K562 (cell line): ENCODE results near the gene LRRC3. TPM values are rescaled to one million over a fixed set of nuclear protein-coding genes. Genes with fewer than 3 reads are reported as not detected.

Experiments used
- ATAC-seq: fragments of 200-7000 bp; cut with Tn5 transposase; 3 replicates; pipeline ENCODE4 v1.9.1; 2020; ENCODE audit warnings: moderate library complexity
- BruUV-seq: library from RNA; stranded (reverse); fragments of 400-500 nt; replicated peaks from 2 replicates; lab custom pipeline; 2021; lab: Mats Ljungman, UMichigan
- CTCF ChIA-PET: fragments of 300-600 bp; formaldehyde crosslinking; extraction: SDS; loops from one replicate; lab custom pipeline; 2021; ENCODE audit warnings: low intra/inter-chr PET ratio; lab: Yijun Ruan, JAX
- POLR2A ChIA-PET: fragments of 300-600, 350-650 bp; sonication (Branson Sonifier 250); formaldehyde crosslinking; extraction: SDS; loops from one replicate; lab custom pipeline; 2021; ENCODE audit warnings: antibody characterized with exemption, inconsistent platforms; lab: Yijun Ruan, JAX
- DNase-seq, 4 experiments: peaks; one replicate each; pipeline versions ENCODE4 v3.0.0 to v3.0.0-alpha.2; 2011 to 2018; ENCODE audit warnings: low spot score in 3 of 4, mixed read lengths in 3 of 4; ENCODE audit errors: extremely low read depth in 1 of 4
- FAIRE-seq: peaks from 2 replicates; lab custom pipeline; 2011; peaks lifted over from hg19 to GRCh38; lab: Jason Lieb, UNC
- H2AFZ ChIP-seq: 2 replicates; pipeline ENCODE4 v1.6.0; 2011; ENCODE audit warnings: low read depth, low read length, control low read depth, inconsistent platforms
- H3K27ac ChIP-seq: fragments of 200-600 bp; 3 replicates; pipeline ENCODE4 v1.8.0; 2011; ENCODE audit warnings: low read depth, mild to moderate bottlenecking, control low read depth, inconsistent platforms, low read length, moderate library complexity, mixed read lengths; ENCODE audit errors: extremely low read depth
- H3K27me3 ChIP-seq, 2 experiments: fragments of 300-600 bp in 1 of 2; 2 replicates in 1 of 2; 3 replicates in 1 of 2; pipeline versions ENCODE4 v1.6.0 to v1.8.0; 2011; ENCODE audit warnings: inconsistent platforms in 2 of 2, low read length in 2 of 2, mild to moderate bottlenecking in 1 of 2, mixed read lengths in 1 of 2, moderate library complexity in 1 of 2; ENCODE audit not compliant: control insufficient read depth in 2 of 2, insufficient read depth in 2 of 2
- H3K36me3 ChIP-seq: fragments of 300-600 bp; 3 replicates; pipeline ENCODE4 v1.8.0; 2011; ENCODE audit warnings: mild to moderate bottlenecking, low read length, inconsistent platforms; ENCODE audit not compliant: control insufficient read depth, insufficient read depth
- H3K4me1 ChIP-seq, 2 experiments: fragments of 200-600 bp in 1 of 2; replicated peaks in 1 of 2; 2 replicates in 1 of 2; 3 replicates in 1 of 2; pipeline versions ENCODE4 v1.5.1 to v1.8.0; 2011; ENCODE audit warnings: inconsistent platforms in 2 of 2, low read length in 2 of 2, mild to moderate bottlenecking in 1 of 2, mixed read lengths in 1 of 2, moderate library complexity in 1 of 2; ENCODE audit not compliant: control insufficient read depth in 2 of 2, insufficient read depth in 2 of 2
- H3K4me2 ChIP-seq: 2 replicates; pipeline ENCODE4 v1.6.1; 2011; ENCODE audit warnings: low read length, control low read depth, inconsistent platforms, mixed read lengths; ENCODE audit not compliant: insufficient read depth
- H3K4me3 ChIP-seq: fragments of 200-600 bp; sonication (generic), shearing (Covaris generic); 2 replicates; pipeline ENCODE4 v1.5.1; 2016; ENCODE audit warnings: control low read depth, inconsistent platforms
- H3K79me2 ChIP-seq: fragments of 200-600 bp; 3 replicates; pipeline ENCODE4 v1.8.0; 2011; ENCODE audit warnings: low read length, inconsistent platforms; ENCODE audit not compliant: control insufficient read depth, insufficient read depth
- H3K9ac ChIP-seq, 2 experiments: 2 replicates each; pipeline versions ENCODE4 v1.6.0 to v1.6.1; 2011; ENCODE audit warnings: low read depth in 2 of 2, low read length in 2 of 2, control low read depth in 1 of 2, inconsistent platforms in 1 of 2, mild to moderate bottlenecking in 1 of 2, mixed read lengths in 1 of 2; ENCODE audit not compliant: insufficient read depth in 1 of 2
- H3K9me1 ChIP-seq: one replicate; pipeline ENCODE4 v1.6.0; 2011; ENCODE audit warnings: inconsistent platforms, mild to moderate bottlenecking, low read length, moderate library complexity; ENCODE audit not compliant: control insufficient read depth, insufficient read depth
- H3K9me3 ChIP-seq: replicated peaks from 2 replicates; pipeline ENCODE4 v1.5.1; 2011; ENCODE audit warnings: low read depth, low read length, inconsistent platforms; ENCODE audit not compliant: control insufficient read depth, insufficient read depth
- H4K20me1 ChIP-seq: replicated peaks from 2 replicates; pipeline ENCODE4 v1.6.1; 2011; ENCODE audit warnings: low read length, inconsistent platforms, mixed read lengths; ENCODE audit not compliant: control insufficient read depth, insufficient read depth
- FIP1L1 ChIP-seq: fragments of 200-400 bp; formaldehyde crosslinking; IDR thresholded peaks from 2 replicates; pipeline ENCODE4 v1.6.1; 2018; ENCODE audit warnings: mild to moderate bottlenecking, low read depth, low read length; ENCODE audit not compliant: poor library complexity, severe bottlenecking
- REST ChIP-seq, 2 experiments: fragments of 450-650 bp; formaldehyde crosslinking in 1 of 2; IDR thresholded peaks; 2 replicates each; pipeline versions ENCODE4 v1.4.0 to v1.6.1; 2014 to 2020; ENCODE audit warnings: mild to moderate bottlenecking in 2 of 2, borderline replicate concordance in 1 of 2, low read depth in 1 of 2
- ZNF707 ChIP-seq: fragments of 250-450 bp; sonication (Bioruptor Pico); conservative IDR thresholded peaks from 2 replicates; pipeline ENCODE4 v1.8.0; 2022; ENCODE audit warnings: inconsistent platforms, mild to moderate bottlenecking, moderate library complexity
- WGBS: fragments of 100-300 bp; shearing (Covaris generic); methylation state at CpG from one replicate; pipeline ENCODE4 v1.1.6; 2016; ENCODE audit warnings: low coverage, mixed read lengths; ENCODE audit not compliant: insufficient coverage; ENCODE audit errors: missing lambda C conversion rate; 5-methylcytosine and 5-hydroxymethylcytosine counted together
- in situ Hi-C: fragments of 300-500 bp; cut with MboI; formaldehyde crosslinking; loops from 4 replicates; pipeline ENCODE4 v1.15.0; 2018; ENCODE audit warnings: inconsistent platforms, mixed read lengths
- intact Hi-C: fragments of 100-400 bp; cut with micrococcal nuclease; formaldehyde crosslinking; loops from 2 replicates; pipeline ENCODE4 v1.14.2; 2022
- polyA plus RNA-seq, 8 experiments: library from polyadenylated mRNA; depleted of rRNA in 4 of 8; stranded (reverse) in 5 of 8; unstranded in 3 of 8; fragments of >200 nt; fragmentation: Nextera tagmentation in 2 of 8; fragmentation: Illumina TruSeq in 1 of 8; extraction: Ambion mirVana in 2 of 8; extraction: Trizol in 1 of 8; gene quantifications; 2 replicates each; pipeline versions ENCODE4 v1.2.1 to v1.2.3, GENCODE V29; 2011 to 2014; ENCODE audit warnings: inconsistent platforms in 1 of 8, missing spikeins in 1 of 8
- total RNA-seq, 7 experiments: library from RNA; depleted of rRNA in 6 of 7; stranded (reverse); fragments of >200 nt in 6 of 7; fragmentation: Illumina TruSeq in 2 of 7; extraction: Trizol in 2 of 7; gene quantifications; 2 replicates each; pipeline versions ENCODE4 v1.2.1 to v1.2.3, GENCODE V29; 2011 to 2021; ENCODE audit warnings: low replicate concordance in 1 of 7
- TF ChIP-seq, protein P1 (sequence below): fragments of 450-650 bp; IDR thresholded peaks from 2 replicates; pipeline ENCODE4 v1.6.1; 2018; ENCODE audit not compliant: partially characterized antibody

LRRC3 gene
- total and polyA plus RNA-seq, 9 of the 15 experiments (the other 6 are each of a cell fraction or from before 2014, with no cell fraction given) = 0.04 TPM; not detected in 7

DNA sequence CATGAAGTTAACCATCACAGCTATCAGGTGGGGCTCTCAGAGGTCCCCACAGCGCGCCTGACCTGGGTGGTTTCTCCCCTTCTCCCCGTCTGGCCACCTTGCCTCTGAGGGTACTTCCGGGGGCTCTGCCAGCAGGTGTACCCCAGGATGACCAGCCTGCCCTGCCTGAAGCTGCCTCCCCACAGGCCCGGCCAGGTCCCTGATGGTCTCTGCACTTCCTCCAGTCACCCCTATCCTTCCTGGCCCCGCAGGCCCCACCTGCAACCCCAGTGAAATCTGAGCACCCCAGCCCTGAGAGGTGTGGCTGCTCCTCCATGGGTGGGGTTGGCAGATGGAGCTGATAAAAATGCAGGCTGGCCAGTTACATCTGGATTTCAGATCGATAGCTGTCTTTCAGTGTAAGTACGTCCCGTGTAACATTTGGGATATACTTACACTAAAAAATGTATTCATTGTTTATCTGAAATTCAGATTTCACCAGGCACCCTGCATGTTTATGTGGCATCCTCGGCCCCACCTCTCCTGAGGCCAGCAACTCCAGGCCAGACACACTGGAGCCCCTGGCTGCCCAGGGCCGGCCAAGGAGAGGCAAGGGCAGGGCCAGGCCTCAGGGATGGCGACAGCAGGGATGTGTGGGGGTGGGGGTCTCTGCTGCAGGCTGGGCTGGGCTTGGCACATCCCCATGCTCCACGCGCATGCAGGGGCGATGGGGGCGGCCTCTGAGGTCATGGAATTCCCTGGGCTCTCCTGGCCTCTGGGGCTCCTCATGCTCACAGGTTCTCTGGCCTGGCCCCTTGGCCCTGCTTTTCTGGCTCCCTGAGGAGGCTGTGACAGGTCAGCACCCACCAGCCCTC, 25.1 kb downstream of the LRRC3 start:
- CTCF ChIA-PET = no interaction called here
- ATAC-seq (no peak), DNase-seq (no peak), FAIRE-seq (no peak)
- Histone ChIP-seq H3K36me3 (no peaks in the 10 kb centered on the region), H3K9me1 (no peaks in the 10 kb centered on the region), H3K79me2 (no peaks in the 10 kb centered on the region), H3K9me3 (no peaks in the 10 kb centered on the region), H2AFZ (no peak overlapping the region), H4K20me1 (no peaks in the 10 kb centered on the region), H3K27me3 (peaks cover 17 to 39% of the 10 kb centered on the region in 2 experiments; a peak in 4 of 5 replicates), H3K27ac (no peak overlapping the region), H3K9ac (no peak overlapping the region), H3K4me3 (no peak overlapping the region), H3K4me1 (peaks cover 0 to 13% of the 10 kb centered on the region in 2 experiments; a peak in 3 of 5 replicates), H3K4me2 (no peak overlapping the region)
- 19% methylated on average over 16 of the region's 16 CpGs for WGBS
- TF ChIP-seq FIP1L1 = no peak
- no peak for TF ChIP-seq ZNF707
- TF ChIP-seq REST (IDR thresholded peaks at IDR 0.05; ENCODE audit: borderline replicate concordance) = 0 out of 2 replicates have a peak, but pooled peaks have one; percentile 14
- TF ChIP-seq REST (CRISPR knock-in tag; IDR thresholded peaks at IDR 0.05; ENCODE audit: low read depth) = no peak
- TF ChIP-seq, protein P1, sequence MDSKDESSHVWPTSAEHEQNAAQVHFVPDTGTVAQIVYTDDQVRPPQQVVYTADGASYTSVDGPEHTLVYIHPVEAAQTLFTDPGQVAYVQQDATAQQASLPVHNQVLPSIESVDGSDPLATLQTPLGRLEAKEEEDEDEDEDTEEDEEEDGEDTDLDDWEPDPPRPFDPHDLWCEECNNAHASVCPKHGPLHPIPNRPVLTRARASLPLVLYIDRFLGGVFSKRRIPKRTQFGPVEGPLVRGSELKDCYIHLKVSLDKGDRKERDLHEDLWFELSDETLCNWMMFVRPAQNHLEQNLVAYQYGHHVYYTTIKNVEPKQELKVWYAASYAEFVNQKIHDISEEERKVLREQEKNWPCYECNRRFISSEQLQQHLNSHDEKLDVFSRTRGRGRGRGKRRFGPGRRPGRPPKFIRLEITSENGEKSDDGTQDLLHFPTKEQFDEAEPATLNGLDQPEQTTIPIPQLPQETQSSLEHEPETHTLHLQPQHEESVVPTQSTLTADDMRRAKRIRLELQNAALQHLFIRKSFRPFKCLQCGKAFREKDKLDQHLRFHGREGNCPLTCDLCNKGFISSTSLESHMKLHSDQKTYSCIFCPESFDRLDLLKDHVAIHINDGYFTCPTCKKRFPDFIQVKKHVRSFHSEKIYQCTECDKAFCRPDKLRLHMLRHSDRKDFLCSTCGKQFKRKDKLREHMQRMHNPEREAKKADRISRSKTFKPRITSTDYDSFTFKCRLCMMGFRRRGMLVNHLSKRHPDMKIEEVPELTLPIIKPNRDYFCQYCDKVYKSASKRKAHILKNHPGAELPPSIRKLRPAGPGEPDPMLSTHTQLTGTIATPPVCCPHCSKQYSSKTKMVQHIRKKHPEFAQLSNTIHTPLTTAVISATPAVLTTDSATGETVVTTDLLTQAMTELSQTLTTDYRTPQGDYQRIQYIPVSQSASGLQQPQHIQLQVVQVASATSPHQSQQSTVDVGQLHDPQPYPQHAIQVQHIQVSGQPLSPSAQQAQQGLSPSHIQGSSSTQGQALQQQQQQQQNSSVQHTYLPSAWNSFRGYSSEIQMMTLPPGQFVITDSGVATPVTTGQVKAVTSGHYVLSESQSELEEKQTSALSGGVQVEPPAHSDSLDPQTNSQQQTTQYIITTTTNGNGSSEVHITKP = no peak
- POLR2A ChIA-PET = interaction anchor here (1.8 kb wide), 1 partner anchor 142 kb away, joined by 5 read pairs; no protein-coding TSS in a partner anchor
- in situ Hi-C loops = no loop called here
- intact Hi-C loops = no loop called here
- no TSS peak for BruUV-seq
